ENCODE data around the gene TNS4.

The TNS4 gene

GRCh38 chr17:40459636-40460603, 41.5 kb downstream of the TNS4 start:
- H3K27ac ChIP-seq = no peak overlapping the region
- H3K4me2 ChIP-seq = no peak overlapping the region

GRCh38 chr17:40458851-40459482, 42.5 kb downstream of the TNS4 start:
- H3K27ac ChIP-seq = no peak overlapping the region
- no peak overlapping the region for H3K4me2 ChIP-seq

More at GRCh38 chr17:40459636-40460603, 41.5 kb downstream of the TNS4 start:
- H3K4me1 ChIP-seq = peaks cover 4% of the 10 kb centered on the region; the same call in 1 of the 2 replicates
- H4K20me1 ChIP-seq = no peaks in the 10 kb centered on the region
- H3K36me3 ChIP-seq = peaks cover 47% of the 10 kb centered on the region
- TF ChIP-seq Cebpa-rat (IDR thresholded peaks at IDR 0.05) = no peak
- no peaks in the 10 kb centered on the region for H3K27me3 ChIP-seq
- no peak overlapping the region for H3K9ac ChIP-seq
- no peaks in the 10 kb centered on the region for H3K9me3 ChIP-seq
- H3K4me3 ChIP-seq = no peak overlapping the region

GRCh38 chr17:40457964-40458791, 43.2 kb downstream of the TNS4 start:
- Histone ChIP-seq H3K9me3 (no peaks in the 10 kb centered on the region), H3K4me1 (peaks cover 1% of the 10 kb centered on the region; the same call in 1 of the 2 replicates), H3K4me3 (no peak overlapping the region), H4K20me1 (no peaks in the 10 kb centered on the region), H3K27ac (no peak overlapping the region), H3K4me2 (no peak overlapping the region), H3K9ac (no peak overlapping the region), H3K36me3 (peaks cover 65% of the 10 kb centered on the region), H3K27me3 (no peaks in the 10 kb centered on the region)
- TF ChIP-seq Cebpa-rat (IDR thresholded peaks at IDR 0.05) = no peak

More at GRCh38 chr17:40458851-40459482, 42.5 kb downstream of the TNS4 start:
- Histone ChIP-seq H3K36me3 (peaks cover 57% of the 10 kb centered on the region), H3K9me3 (no peaks in the 10 kb centered on the region), H3K27me3 (no peaks in the 10 kb centered on the region), H3K9ac (no peak overlapping the region), H4K20me1 (no peaks in the 10 kb centered on the region), H3K4me3 (no peak overlapping the region), H3K4me1 (peaks cover 4% of the 10 kb centered on the region; the same call in 1 of the 2 replicates)
- no peak for TF ChIP-seq Cebpa-rat (IDR thresholded peaks at IDR 0.05)

- H3K4me3 ChIP-seq = no peak overlapping the region
- no peak overlapping the region for H3K9ac ChIP-seq
- peaks cover 6% of the 10 kb centered on the region for H4K20me1 ChIP-seq
- H3K4me1 ChIP-seq = peaks cover 3% of the 10 kb centered on the region
- H3K4me2 ChIP-seq = no peak overlapping the region
- no peaks in the 10 kb centered on the region for H3K27me3 ChIP-seq
- peaks cover 73% of the 10 kb centered on the region for H3K36me3 ChIP-seq
- no peaks in the 10 kb centered on the region for H3K9me3 ChIP-seq
- TF ChIP-seq Cebpa-rat (IDR thresholded peaks at IDR 0.05) = no peak
- no peak overlapping the region for H3K27ac ChIP-seq
Observed at GRCh38 chr17:40457369-40457768, 44.1 kb downstream of the TNS4 start.

GRCh38 chr17:40456396-40456951, 44.9 kb downstream of the TNS4 start:
- H3K36me3 ChIP-seq = peaks cover 82% of the 10 kb centered on the region
- H3K9me3 ChIP-seq = no peaks in the 10 kb centered on the region
- no peak overlapping the region for H3K9ac ChIP-seq
- peaks cover 12% of the 10 kb centered on the region for H3K4me1 ChIP-seq
- no peak overlapping the region for H3K27ac ChIP-seq
- no peak overlapping the region for H3K4me3 ChIP-seq
- H3K27me3 ChIP-seq = no peaks in the 10 kb centered on the region
- TF ChIP-seq Cebpa-rat (IDR thresholded peaks at IDR 0.05) = no peak
- no peak overlapping the region for H3K4me2 ChIP-seq
- peaks cover 15% of the 10 kb centered on the region for H4K20me1 ChIP-seq

- Histone ChIP-seq H3K4me2 (no peak overlapping the region), H3K9ac (no peak overlapping the region), H3K36me3 (peaks cover 94% of the 10 kb centered on the region), H3K9me3 (no peaks in the 10 kb centered on the region), H3K4me3 (no peak overlapping the region), H3K27ac (no peak overlapping the region), H3K4me1 (peaks cover 31% of the 10 kb centered on the region), H4K20me1 (peaks cover 33% of the 10 kb centered on the region), H3K27me3 (no peaks in the 10 kb centered on the region)
- no peak for TF ChIP-seq Cebpa-rat (IDR thresholded peaks at IDR 0.05)
Observed at GRCh38 chr17:40454613-40454995, 46.8 kb downstream of the TNS4 start.

GRCh38 chr17:40453881-40454612, 47.4 kb downstream of the TNS4 start:
- Histone ChIP-seq H3K4me2 (no peak overlapping the region), H3K9me3 (no peaks in the 10 kb centered on the region), H3K27me3 (no peaks in the 10 kb centered on the region), H3K4me3 (no peak overlapping the region), H4K20me1 (peaks cover 37% of the 10 kb centered on the region), H3K27ac (no peak overlapping the region), H3K4me1 (peaks cover 37% of the 10 kb centered on the region), H3K36me3 (peaks cover 89% of the 10 kb centered on the region), H3K9ac (no peak overlapping the region)
- TF ChIP-seq Cebpa-rat (IDR thresholded peaks at IDR 0.05) = no peak

- H3K4me2 ChIP-seq = no peak overlapping the region
- TF ChIP-seq Cebpa-rat (IDR thresholded peaks at IDR 0.05) = no peak
- H3K9ac ChIP-seq = no peak overlapping the region
- H4K20me1 ChIP-seq = peaks cover 48% of the 10 kb centered on the region
- no peaks in the 10 kb centered on the region for H3K27me3 ChIP-seq
- peaks cover 78% of the 10 kb centered on the region for H3K36me3 ChIP-seq
- H3K9me3 ChIP-seq = no peaks in the 10 kb centered on the region
- no peak overlapping the region for H3K27ac ChIP-seq
- no peak overlapping the region for H3K4me3 ChIP-seq
- peaks cover 48% of the 10 kb centered on the region for H3K4me1 ChIP-seq
Observed at GRCh38 chr17:40452921-40453378, 48.5 kb downstream of the TNS4 start.

Data from BLaER1 (cell line).